ENCODE results near the gene GSTA4. TPM values are rescaled to one million over a fixed set of nuclear protein-coding genes. Genes with fewer than 3 reads are reported as not detected.
"Not testable (repeated sequence)": the region's sequence is repeated elsewhere in the genome, so short reads cannot be mapped to it uniquely, and the experiment has no call there.

GSTA4 gene
- total RNA-seq, 4 donors from 2014 or later: 7.9 to 22.1 (median 19.1) TPM

- DNase-seq (ENCODE audit: low spot score) (no peak), ATAC-seq (ENCODE audit: low FRiP score) (no peak)
- no peak for TF ChIP-seq CTCF (IDR thresholded peaks at IDR 0.05)
These were observed 29.0 kb downstream of the GSTA4 start for GRCh38 chr6:52966101-52966500.

GRCh38 chr6:52965380-52965779 lies 29.7 kb downstream of the GSTA4 start:
- DNase-seq (ENCODE audit: low spot score) (no peak), ATAC-seq (ENCODE audit: low FRiP score) (no peak)
- no peak for TF ChIP-seq CTCF (IDR thresholded peaks at IDR 0.05)

- ATAC-seq (ENCODE audit: low FRiP score) (no peak), DNase-seq (ENCODE audit: low spot score) (no peak)
- TF ChIP-seq CTCF (IDR thresholded peaks at IDR 0.05): no peak
These were observed 30.8 kb downstream of the GSTA4 start for GRCh38 chr6:52964318-52964717.

GRCh38 chr6:52962701-52963100 lies 32.4 kb downstream of the GSTA4 start:
- DNase-seq (ENCODE audit: low spot score) (no peak), ATAC-seq (ENCODE audit: low FRiP score) (no peak)
- no peak for TF ChIP-seq CTCF (IDR thresholded peaks at IDR 0.05)

GRCh38 chr6:52961022-52961421 lies 34.1 kb downstream of the GSTA4 start:
- ATAC-seq (ENCODE audit: low FRiP score); DNase-seq (ENCODE audit: low spot score): not testable (repeated sequence)

- not testable (repeated sequence) for ATAC-seq (ENCODE audit: low FRiP score); DNase-seq (ENCODE audit: low spot score)
These were observed 34.9 kb downstream of the GSTA4 start for GRCh38 chr6:52960211-52960610.

GRCh38 chr6:52958546-52959255 lies 36.4 kb downstream of the GSTA4 start:
- DNase-seq (ENCODE audit: low spot score): no peak
- no peak for ATAC-seq (ENCODE audit: low FRiP score)
- no peak for TF ChIP-seq CTCF (IDR thresholded peaks at IDR 0.05)

- DNase-seq (ENCODE audit: low spot score) (no peak), ATAC-seq (ENCODE audit: low FRiP score) (no peak)
- TF ChIP-seq CTCF (IDR thresholded peaks at IDR 0.05): no peak
These were observed 39.2 kb downstream of the GSTA4 start for GRCh38 chr6:52955871-52956270.

All from omental fat pad (tissue), 4 donors.